H1 (cell line): ENCODE measurements around the gene MARCHF10. TPM values are rescaled to one million over a fixed set of nuclear protein-coding genes. Genes with fewer than 3 reads are reported as not detected.

Experiments
- CTCF ChIA-PET: fragments of 300-600 bp; sonication (Branson Sonifier 250); formaldehyde crosslinking; loops from one replicate; lab custom pipeline; 2021; ENCODE audit not compliant: partially characterized antibody; lab: Charles Lee
- POLR2A ChIA-PET: fragments of 300-600 bp; sonication (Branson Sonifier 250); formaldehyde crosslinking; loops from one replicate; lab custom pipeline; 2021; ENCODE audit warnings: inconsistent platforms; ENCODE audit not compliant: partially characterized antibody; lab: Charles Lee
- DNase-seq, 2 experiments: peaks; one replicate each; pipeline versions ENCODE4 v3.0.0 to v3.0.0-alpha.2; 2010 to 2022; ENCODE audit warnings: low spot score in 2 of 2, low read depth in 1 of 2, mixed read lengths in 1 of 2
- FAIRE-seq: peaks from 2 replicates; lab custom pipeline; 2011; peaks lifted over from hg19 to GRCh38; lab: Jason Lieb, UNC
- H2AFZ ChIP-seq: 2 replicates; pipeline ENCODE4 v1.8.1; 2012; ENCODE audit warnings: low read length, inconsistent platforms
- H2AK5ac ChIP-seq: 2 replicates; pipeline ENCODE4 v1.6.1; 2013; ENCODE audit warnings: low read depth, low read length
- H2BK120ac ChIP-seq: replicated peaks from 2 replicates; pipeline ENCODE3; 2013; ENCODE audit warnings: low read depth, low read length, inconsistent platforms
- H2BK12ac ChIP-seq: 2 replicates; pipeline ENCODE4 v1.6.1; 2013; ENCODE audit warnings: low read depth, low read length
- H2BK15ac ChIP-seq: 2 replicates; pipeline ENCODE4 v1.6.1; 2013; ENCODE audit warnings: low read length
- H2BK20ac ChIP-seq: 2 replicates; pipeline ENCODE4 v1.6.1; 2013; ENCODE audit warnings: low read length
- H2BK5ac ChIP-seq: 2 replicates; pipeline ENCODE4 v1.6.1; 2013; ENCODE audit warnings: low read depth, low read length
- H3K14ac ChIP-seq: 2 replicates; pipeline ENCODE4 v1.6.1; 2013; ENCODE audit warnings: inconsistent platforms; ENCODE audit not compliant: insufficient read length
- H3K18ac ChIP-seq: 2 replicates; pipeline ENCODE4 v1.6.1; 2013; ENCODE audit warnings: low read length; ENCODE audit errors: extremely low read depth
- H3K23ac ChIP-seq: 2 replicates; pipeline ENCODE4 v1.6.1; 2013; ENCODE audit warnings: inconsistent platforms; ENCODE audit not compliant: insufficient read length
- H3K23me2 ChIP-seq: 2 replicates; pipeline ENCODE4 v1.6.1; 2013; ENCODE audit warnings: low read depth, low read length
- H3K27ac ChIP-seq: 2 replicates; pipeline ENCODE4 v1.6.1; 2011; ENCODE audit warnings: low read depth, low read length, inconsistent platforms
- H3K27me3 ChIP-seq, 4 experiments: replicated peaks in 1 of 4; 1 replicate in 1 of 4; 2 replicates in 3 of 4; pipeline versions ENCODE4 v1.6.1 to v1.8.1; 2011 to 2013; ENCODE audit warnings: low read length in 3 of 4, mild to moderate bottlenecking in 3 of 4, inconsistent platforms in 2 of 4, mixed read lengths in 2 of 4, moderate library complexity in 1 of 4; ENCODE audit not compliant: control insufficient read depth in 3 of 4, insufficient read depth in 3 of 4; ENCODE audit errors: extremely low read depth in 1 of 4
- H3K36me3 ChIP-seq, 4 experiments: 2 replicates each; pipeline versions ENCODE4 v1.6.1 to v1.8.1; 2011 to 2013; ENCODE audit warnings: mild to moderate bottlenecking in 4 of 4, low read length in 3 of 4, moderate library complexity in 2 of 4, control low read depth in 1 of 4, inconsistent platforms in 1 of 4; ENCODE audit not compliant: insufficient read depth in 4 of 4, control insufficient read depth in 2 of 4
- H3K4ac ChIP-seq: replicated peaks from 2 replicates; pipeline ENCODE3; 2013; ENCODE audit warnings: low read length, low read depth, mixed read lengths, inconsistent platforms; ENCODE audit not compliant: insufficient read length
- H3K4me1 ChIP-seq, 4 experiments: replicated peaks in 1 of 4; 1 replicate in 1 of 4; 2 replicates in 3 of 4; pipeline versions ENCODE4 v1.6.1 to v1.8.1; 2011 to 2013; ENCODE audit warnings: low read length in 3 of 4, inconsistent platforms in 2 of 4, mixed read lengths in 1 of 4; ENCODE audit not compliant: insufficient read depth in 4 of 4, control insufficient read depth in 3 of 4
- H3K4me2 ChIP-seq, 2 experiments: 2 replicates each; pipeline versions ENCODE4 v1.6.1 to v1.8.1; 2011 to 2013; ENCODE audit warnings: low read depth in 2 of 2, low read length in 2 of 2, control low read depth in 1 of 2, inconsistent platforms in 1 of 2, mild to moderate bottlenecking in 1 of 2; ENCODE audit not compliant: insufficient read depth in 1 of 2
- H3K4me3 ChIP-seq, 4 experiments: fragments of 200-600, 300-600 bp in 1 of 4; sonication (generic), shearing (Covaris generic), sonication (Bioruptor Twin) in 1 of 4; 2 replicates each; pipeline versions ENCODE4 v1.5.1 to v1.8.1; 2011 to 2016; ENCODE audit warnings: low read length in 4 of 4, low read depth in 3 of 4, control low read depth in 2 of 4, inconsistent platforms in 2 of 4, mild to moderate bottlenecking in 2 of 4, mixed read lengths in 1 of 4, moderate library complexity in 1 of 4; ENCODE audit not compliant: insufficient read depth in 2 of 4; ENCODE audit errors: extremely low read depth in 1 of 4
- H3K56ac ChIP-seq: replicated peaks from 2 replicates; pipeline ENCODE3; 2013; ENCODE audit warnings: low read depth, mild to moderate bottlenecking, mixed read lengths, low read length, inconsistent platforms; ENCODE audit not compliant: insufficient read length
- H3K79me1 ChIP-seq: 2 replicates; pipeline ENCODE4 v1.6.1; 2013; ENCODE audit warnings: low read depth, low read length, control low read depth
- H3K79me2 ChIP-seq, 2 experiments: 2 replicates each; pipeline versions ENCODE4 v1.6.1 to v1.8.1; 2012 to 2013; ENCODE audit warnings: low read length in 2 of 2, mild to moderate bottlenecking in 2 of 2, inconsistent platforms in 1 of 2; ENCODE audit not compliant: insufficient read depth in 2 of 2, control insufficient read depth in 1 of 2
- H3K9ac ChIP-seq, 4 experiments: replicated peaks in 1 of 4; 1 replicate in 1 of 4; 2 replicates in 3 of 4; pipeline versions ENCODE4 v1.6.1 to v1.8.1; 2011 to 2013; ENCODE audit warnings: low read depth in 3 of 4, low read length in 3 of 4, control low read depth in 2 of 4, mild to moderate bottlenecking in 2 of 4, moderate library complexity in 2 of 4, inconsistent platforms in 1 of 4; ENCODE audit errors: extremely low read depth in 1 of 4
- H3K9me3 ChIP-seq, 2 experiments: 2 replicates each; pipeline versions ENCODE4 v1.6.1 to v1.8.1; 2012 to 2013; ENCODE audit warnings: mild to moderate bottlenecking in 2 of 2, moderate library complexity in 2 of 2, control low read depth in 1 of 2, inconsistent platforms in 1 of 2, low read depth in 1 of 2, low read length in 1 of 2, mixed read lengths in 1 of 2; ENCODE audit not compliant: insufficient read depth in 2 of 2
- H4K20me1 ChIP-seq, 2 experiments: replicated peaks in 1 of 2; 2 replicates each; pipeline versions ENCODE3 to v1.8.1; 2011 to 2013; ENCODE audit warnings: inconsistent platforms in 2 of 2, low read length in 2 of 2, mild to moderate bottlenecking in 1 of 2; ENCODE audit not compliant: insufficient read depth in 2 of 2, control insufficient read depth in 1 of 2
- H4K5ac ChIP-seq: 2 replicates; pipeline ENCODE4 v1.6.1; 2013; ENCODE audit warnings: low read length, low read depth, mixed read lengths, inconsistent platforms; ENCODE audit not compliant: insufficient read length
- H4K8ac ChIP-seq: 2 replicates; pipeline ENCODE4 v1.8.0; 2013; ENCODE audit warnings: mild to moderate bottlenecking, moderate library complexity, low read length, inconsistent platforms; ENCODE audit not compliant: insufficient read depth; ENCODE audit errors: extremely low read depth
- H4K91ac ChIP-seq: replicated peaks from 2 replicates; pipeline ENCODE3; 2013; ENCODE audit warnings: low read length, mixed read lengths, inconsistent platforms; ENCODE audit not compliant: insufficient read length
- CBX5 ChIP-seq: fragments of 300-800, 300-1000 bp; sonication (generic); IDR thresholded peaks from 2 replicates; pipeline ENCODE4 v1.7.1; 2016; ENCODE audit warnings: antibody characterized with exemption, low read length, low read depth
- CBX8 ChIP-seq: fragments of 300-800, 300-1000 bp; sonication (generic); IDR thresholded peaks from 2 replicates; pipeline ENCODE4 v1.7.1; 2016; ENCODE audit warnings: low read depth, low read length, borderline replicate concordance
- HDAC2 ChIP-seq, 2 experiments: fragments of 300-600 bp in 1 of 2; sonication (generic) in 1 of 2; IDR thresholded peaks; 2 replicates each; pipeline ENCODE4 v1.6.1; 2011 to 2012; ENCODE audit warnings: low read depth in 2 of 2, low read length in 2 of 2, mild to moderate bottlenecking in 2 of 2, moderate library complexity in 2 of 2, borderline replicate concordance in 1 of 2, inconsistent platforms in 1 of 2
- RBBP5 ChIP-seq: IDR thresholded peaks from 2 replicates; pipeline ENCODE4 v1.7.1; 2012; ENCODE audit warnings: low read depth, mild to moderate bottlenecking, inconsistent platforms, low read length, moderate library complexity, borderline replicate concordance
- SAP30 ChIP-seq: fragments of 300-600 bp; sonication (generic); IDR thresholded peaks from 2 replicates; pipeline ENCODE4 v1.7.1; 2012; ENCODE audit warnings: low read length, moderate library complexity, mild to moderate bottlenecking, inconsistent platforms; ENCODE audit not compliant: insufficient read depth, insufficient replicate concordance
- SP1 ChIP-seq: IDR thresholded peaks from 2 replicates; pipeline ENCODE4 v1.6.1; 2011; ENCODE audit warnings: low read depth, low read length
- SP2 ChIP-seq: IDR thresholded peaks from 2 replicates; pipeline ENCODE4 v1.6.1; 2012; ENCODE audit warnings: mild to moderate bottlenecking, low read length, inconsistent platforms
- SP4 ChIP-seq: IDR thresholded peaks from 2 replicates; pipeline ENCODE4 v1.6.1; 2012; ENCODE audit warnings: low read length, inconsistent platforms
- SUZ12 ChIP-seq: fragments of 200-600 bp; sonication (generic); IDR thresholded peaks from 2 replicates; pipeline ENCODE4 v1.6.1; 2012; ENCODE audit warnings: mild to moderate bottlenecking, inconsistent platforms, low read length, moderate library complexity, mixed read lengths
- TBP ChIP-seq: IDR thresholded peaks from 2 replicates; pipeline ENCODE4 v1.6.1; 2011; ENCODE audit warnings: low read depth, low read length, improper control_type of control experiment
- TCF12 ChIP-seq: IDR thresholded peaks from 2 replicates; pipeline ENCODE4 v1.6.1; 2011; ENCODE audit warnings: low read depth, mild to moderate bottlenecking, low read length
- ZNF274 ChIP-seq: IDR thresholded peaks from 2 replicates; pipeline ENCODE4 v1.7.0; 2012; ENCODE audit warnings: low read length, borderline replicate concordance; ENCODE audit errors: extremely low read depth
- WGBS, 2 experiments: shearing (Covaris generic) in 1 of 2; methylation state at CpG; one replicate each; pipeline versions ENCODE4 v1.1.6 to v1.1.7; 2013 to 2015; ENCODE audit warnings: low lambda C conversion rate in 2 of 2, mixed read lengths in 2 of 2, inconsistent platforms in 1 of 2, low coverage in 1 of 2, missing lambda C conversion rate in 1 of 2; ENCODE audit not compliant: insufficient replicate concordance in 2 of 2, insufficient coverage in 1 of 2, insufficient read length in 1 of 2; ENCODE audit errors: extremely low coverage in 1 of 2, missing lambda C conversion rate in 1 of 2; 5-methylcytosine and 5-hydroxymethylcytosine counted together
- polyA plus RNA-seq, 7 experiments: library from polyadenylated mRNA; depleted of rRNA in 3 of 7; stranded (reverse) in 5 of 7; unstranded in 2 of 7; fragments of >200 nt in 5 of 7; fragments of 200-250 nt in 2 of 7; gene quantifications; 1 replicate in 5 of 7; 2 replicates in 1 of 7; 4 replicates in 1 of 7; pipeline versions ENCODE4 v1.2.1 to v1.2.3, GENCODE V29; 2011 to 2013; ENCODE audit warnings: missing spikeins in 2 of 7, mixed read lengths in 2 of 7
- total RNA-seq: library from RNA; stranded (reverse); fragmentation: NEBNext Ultra II Directional; extraction: Animal tissue kit (Norgen Biotek cat#: 25700); gene quantifications from 2 replicates; pipeline ENCODE4 v1.2.1, GENCODE V29; 2021
- TF ChIP-seq, protein P1 (sequence below): IDR thresholded peaks from 2 replicates; pipeline ENCODE4 v1.6.1; 2012; ENCODE audit warnings: inconsistent platforms

Gene MARCHF10
- total and polyA plus RNA-seq, 2 of the 8 experiments (the other 6 are each of a cell fraction or from before 2014, with no cell fraction given): 0.48 to 0.73 TPM

DNA sequence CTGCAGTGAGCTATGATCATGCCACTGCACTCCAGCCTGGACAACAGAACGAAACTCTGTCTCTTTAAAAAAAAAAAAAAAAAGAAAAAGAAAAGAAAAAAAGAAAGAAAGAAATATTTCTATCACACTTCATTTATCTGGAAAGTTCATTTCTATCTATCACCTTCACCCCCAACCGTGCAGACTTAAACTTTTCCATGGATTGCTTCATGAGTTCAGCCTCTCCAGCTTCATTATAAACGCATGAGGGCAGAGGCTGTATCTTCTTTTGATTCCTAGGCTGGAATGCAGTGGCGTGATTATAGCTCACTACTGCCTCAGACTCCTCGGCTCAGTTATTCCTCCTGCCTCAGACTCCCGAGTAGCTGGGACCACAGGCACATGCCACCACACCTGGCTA lies 152.5 kb downstream of the MARCHF10 start:
- Histone ChIP-seq H3K23me2 (peaks cover 11% of the 10 kb centered on the region), H3K18ac (no peak overlapping the region), H3K4me1 (peaks cover 0 to 16% (median 12%) of the 10 kb centered on the region in 4 experiments; a peak in 6 of 7 replicates), H3K27ac (no peak overlapping the region), H2BK12ac (no peak overlapping the region), H2BK20ac (no peak overlapping the region), H3K14ac (no peak overlapping the region), H3K36me3 (no peaks in the 10 kb centered on the region), H3K23ac (no peak overlapping the region), H4K5ac (no peak overlapping the region), H3K9ac (no peak overlapping the region), H3K27me3 (peaks cover 0 to 6% (median 3%) of the 10 kb centered on the region in 4 experiments; a peak in 1 of 7 replicates), H2AK5ac (no peak overlapping the region), H3K4ac (no peak overlapping the region), H4K8ac (no peak overlapping the region), H3K79me1 (no peaks in the 10 kb centered on the region; the same call in 1 of the 2 replicates), H3K79me2 (no peaks in the 10 kb centered on the region; a peak in 1 of 4 replicates), H4K91ac (no peak overlapping the region), H3K56ac (no peak overlapping the region), H2BK5ac (no peak overlapping the region), H4K20me1 (no peaks in the 10 kb centered on the region), H2BK15ac (no peak overlapping the region), H2AFZ (no peak overlapping the region), H3K9me3 (0 out of 4 replicates have a peak, but pooled peaks cover 0 to under 1% of the 10 kb centered on the region in 2 experiments), H2BK120ac (no peak overlapping the region), H3K4me2 (no peak overlapping the region), H3K4me3 (no peak overlapping the region)
- FAIRE-seq: no peak
- POLR2A ChIA-PET: interaction anchor here (0.6 to 1.6 kb wide), 2 partner anchors 10 to 15 kb away, joined by 3 read pairs; no protein-coding TSS in a partner anchor
- CTCF ChIA-PET: interaction anchor here (1.4 kb wide), 1 partner anchor 37 kb away, joined by 4 read pairs; no protein-coding TSS in a partner anchor
- no peak for DNase-seq
- WGBS, 2 experiments: 90% methylated on average over 6 of the region's 6 CpGs; no CpG with 5 or more reads in 1 of the 2 experiments
- TF ChIP-seq RBBP5 (no peak), SUZ12 (no peak), HDAC2 (IDR thresholded peaks at IDR 0.05; ENCODE audit: borderline replicate concordance in 1 of 2, low read depth in 2 of 2, low read length in 2 of 2) (no peak), SAP30 (no peak), ZNF274 (no peak), TCF12 (no peak), SP1 (no peak), CBX8 (no peak), SP2 (no peak), CBX5 (no peak), SP4 (no peak), TBP (no peak)
- TF ChIP-seq, protein P1, sequence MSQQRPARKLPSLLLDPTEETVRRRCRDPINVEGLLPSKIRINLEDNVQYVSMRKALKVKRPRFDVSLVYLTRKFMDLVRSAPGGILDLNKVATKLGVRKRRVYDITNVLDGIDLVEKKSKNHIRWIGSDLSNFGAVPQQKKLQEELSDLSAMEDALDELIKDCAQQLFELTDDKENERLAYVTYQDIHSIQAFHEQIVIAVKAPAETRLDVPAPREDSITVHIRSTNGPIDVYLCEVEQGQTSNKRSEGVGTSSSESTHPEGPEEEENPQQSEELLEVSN: no peak
